ENCODE data around the gene HACL1.
"Not testable (repeated sequence)": the region's sequence is repeated elsewhere in the genome, so short reads cannot be mapped to it uniquely, and the experiment has no call there.

DNA sequence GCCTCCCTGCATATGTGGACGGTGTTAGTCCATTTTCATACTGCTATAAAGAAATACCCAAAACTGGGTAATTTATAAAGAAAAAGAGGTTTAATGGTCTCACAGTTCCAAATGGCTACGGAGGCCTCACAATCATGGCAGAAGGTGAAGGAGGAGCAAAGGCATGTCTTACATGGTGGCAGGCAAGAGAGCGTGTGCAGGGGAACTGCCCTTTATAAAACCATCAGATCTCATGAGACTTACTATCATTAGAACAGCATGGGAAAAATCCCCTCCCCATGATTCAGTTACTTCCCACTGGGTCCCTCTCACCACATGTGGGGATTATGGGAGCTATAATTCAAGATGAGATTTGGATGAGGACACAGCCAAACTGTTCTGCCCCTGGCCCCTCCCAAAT is 1.4 kb upstream of the HACL1 start:
- TF ChIP-seq, protein P1, sequence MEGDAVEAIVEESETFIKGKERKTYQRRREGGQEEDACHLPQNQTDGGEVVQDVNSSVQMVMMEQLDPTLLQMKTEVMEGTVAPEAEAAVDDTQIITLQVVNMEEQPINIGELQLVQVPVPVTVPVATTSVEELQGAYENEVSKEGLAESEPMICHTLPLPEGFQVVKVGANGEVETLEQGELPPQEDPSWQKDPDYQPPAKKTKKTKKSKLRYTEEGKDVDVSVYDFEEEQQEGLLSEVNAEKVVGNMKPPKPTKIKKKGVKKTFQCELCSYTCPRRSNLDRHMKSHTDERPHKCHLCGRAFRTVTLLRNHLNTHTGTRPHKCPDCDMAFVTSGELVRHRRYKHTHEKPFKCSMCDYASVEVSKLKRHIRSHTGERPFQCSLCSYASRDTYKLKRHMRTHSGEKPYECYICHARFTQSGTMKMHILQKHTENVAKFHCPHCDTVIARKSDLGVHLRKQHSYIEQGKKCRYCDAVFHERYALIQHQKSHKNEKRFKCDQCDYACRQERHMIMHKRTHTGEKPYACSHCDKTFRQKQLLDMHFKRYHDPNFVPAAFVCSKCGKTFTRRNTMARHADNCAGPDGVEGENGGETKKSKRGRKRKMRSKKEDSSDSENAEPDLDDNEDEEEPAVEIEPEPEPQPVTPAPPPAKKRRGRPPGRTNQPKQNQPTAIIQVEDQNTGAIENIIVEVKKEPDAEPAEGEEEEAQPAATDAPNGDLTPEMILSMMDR (optimal IDR thresholded peaks at IDR 0.05 in 1 of 3, IDR thresholded peaks at IDR 0.05 in 1 of 3, conservative IDR thresholded peaks at IDR 0.05 in 1 of 3; ENCODE audit: extremely low read depth in 1 of 3, insufficient read depth in 2 of 3, low read length in 3 of 3) = not testable (repeated sequence)
- not testable (repeated sequence) for TF ChIP-seq EZH2 (IDR thresholded peaks at IDR 0.05; ENCODE audit: low read length)
